Activated T-cell treated with anti-CD3 and anti-CD28 coated beads, Interleukin-2, amount 50 U/mL, for 4 hours (primary cell): ENCODE results near the gene MZT2B. TPM values are rescaled to one million over a fixed set of nuclear protein-coding genes. Genes with fewer than 3 reads are reported as not detected.
"Not testable (repeated sequence)": the region's sequence is repeated elsewhere in the genome, so short reads cannot be mapped to it uniquely, and the experiment has no call there.

Experiments used
- ATAC-seq, 2 donors: fragments of 200-7000 bp; cut with Tn5 transposase; one replicate each; pipeline ENCODE4 v1.10.0; 2021
- DNase-seq: peaks from one replicate; pipeline ENCODE4 v3.0.0-alpha.2; 2020
- H3K27me3 Mint-ChIP-seq: one replicate; pipeline ENCODE4 v1.8.0; 2021; ENCODE audit warnings: low read depth, mixed read lengths
- H3K36me3 Mint-ChIP-seq: one replicate; pipeline ENCODE4 v1.8.0; 2022; ENCODE audit warnings: mixed read lengths; ENCODE audit not compliant: insufficient read depth
- H3K4me1 Mint-ChIP-seq: one replicate; pipeline ENCODE4 v1.8.0; 2021; ENCODE audit warnings: low read depth, mixed read lengths
- H3K4me3 Mint-ChIP-seq: one replicate; pipeline ENCODE4 v1.8.0; 2021; ENCODE audit warnings: mild to moderate bottlenecking, moderate library complexity, mixed read lengths
- H3K9me3 Mint-ChIP-seq: one replicate; pipeline ENCODE4 v1.8.0; 2021; ENCODE audit warnings: mixed read lengths
- total RNA-seq, 3 donors: library from RNA; stranded (reverse); gene quantifications; one replicate each; pipeline ENCODE4 v1.2.1, GENCODE V29; 2021

Gene MZT2B
- total RNA-seq, 3 donors from 2014 or later = 263 to 292 (median 276) TPM

DNA sequence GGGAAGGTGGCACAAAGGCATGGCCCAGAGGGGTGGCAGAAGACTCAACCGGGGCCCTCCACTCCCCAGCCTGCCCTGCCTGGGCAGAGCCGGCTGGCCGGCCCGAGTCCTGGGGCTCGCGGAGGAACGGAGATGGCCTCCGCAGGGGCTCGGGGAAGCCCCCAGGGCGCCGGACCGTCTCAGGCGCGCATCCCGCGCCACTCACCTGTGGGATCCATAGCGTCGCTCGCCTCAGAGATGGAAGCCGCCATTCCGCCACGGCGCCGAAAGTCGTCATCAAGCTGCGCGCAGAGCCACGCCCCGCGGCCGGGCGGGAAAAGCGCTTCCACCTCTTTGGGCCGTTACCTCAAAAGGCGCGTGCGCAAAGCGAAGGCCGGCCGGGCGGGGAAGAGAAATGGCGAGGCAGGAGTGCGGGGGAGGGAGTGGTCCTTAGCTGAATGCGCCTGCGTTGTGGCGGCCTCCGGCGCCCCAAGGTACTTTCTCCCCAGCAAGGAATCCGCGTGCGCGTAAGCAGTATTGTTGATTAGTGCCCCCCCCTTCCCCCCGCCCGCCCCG, 660 bp upstream of the MZT2B start, which contains the start of gene SMPD4:
Gene SMPD4, minus strand, starts transcription at position 278 of the 555 bp plus-strand sequence. CDS start 5,010 bp downstream, outside the sequence.
- peaks cover 21% of the 10 kb centered on the region for H3K4me1 Mint-ChIP-seq
- ATAC-seq (peak; percentile 64 to 73), DNase-seq (peak; percentile 97)
- peaks cover 7% of the 10 kb centered on the region for H3K36me3 Mint-ChIP-seq
- peak within 1 kb of the TSS; percentile 93 for H3K4me3 Mint-ChIP-seq
- H3K9me3 Mint-ChIP-seq = no peaks in the 10 kb centered on the region
- no peaks in the 10 kb centered on the region for H3K27me3 Mint-ChIP-seq

DNA sequence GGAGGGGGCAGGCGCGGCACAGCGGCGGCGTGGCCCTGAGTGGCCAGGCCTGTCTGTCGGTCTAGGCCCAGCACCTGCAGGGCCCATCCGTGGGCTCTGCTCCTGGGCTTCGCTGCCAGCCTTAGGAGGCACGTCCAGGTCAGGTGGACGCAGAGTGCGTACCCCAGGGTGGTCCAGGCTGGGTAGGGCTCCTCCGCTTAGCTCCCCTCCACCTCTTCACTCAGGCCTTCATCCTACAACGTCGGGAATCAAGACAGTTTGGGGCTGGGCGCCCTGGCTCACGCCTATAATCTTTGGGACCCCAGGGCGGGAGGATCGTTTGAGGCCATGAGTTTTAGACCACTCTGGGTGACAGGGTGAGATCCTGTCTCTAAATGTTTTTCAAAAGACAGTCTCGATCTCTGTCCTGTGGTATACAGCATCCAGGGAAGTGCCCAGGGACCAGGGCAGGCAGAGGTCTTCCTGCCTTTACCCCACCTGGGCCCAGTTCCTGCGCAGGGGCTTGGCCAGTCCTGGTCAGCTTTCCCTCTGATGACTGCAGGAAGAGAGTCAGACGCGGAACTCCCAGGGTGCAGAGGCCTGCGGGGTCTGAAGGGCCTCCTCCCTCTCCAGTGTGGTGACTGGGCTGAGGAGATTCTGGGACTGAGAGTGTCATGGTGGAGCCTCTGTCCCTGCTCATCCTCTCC, 907 bp downstream of the MZT2B start:
- H3K4me1 Mint-ChIP-seq = peaks cover 18% of the 10 kb centered on the region
- not testable (repeated sequence) for H3K27me3 Mint-ChIP-seq, H3K9me3 Mint-ChIP-seq, DNase-seq, H3K36me3 Mint-ChIP-seq
- peak overlapping the region; percentile 83 for H3K4me3 Mint-ChIP-seq
- ATAC-seq = peak in 1 of 2 donors; percentile 14

DNA sequence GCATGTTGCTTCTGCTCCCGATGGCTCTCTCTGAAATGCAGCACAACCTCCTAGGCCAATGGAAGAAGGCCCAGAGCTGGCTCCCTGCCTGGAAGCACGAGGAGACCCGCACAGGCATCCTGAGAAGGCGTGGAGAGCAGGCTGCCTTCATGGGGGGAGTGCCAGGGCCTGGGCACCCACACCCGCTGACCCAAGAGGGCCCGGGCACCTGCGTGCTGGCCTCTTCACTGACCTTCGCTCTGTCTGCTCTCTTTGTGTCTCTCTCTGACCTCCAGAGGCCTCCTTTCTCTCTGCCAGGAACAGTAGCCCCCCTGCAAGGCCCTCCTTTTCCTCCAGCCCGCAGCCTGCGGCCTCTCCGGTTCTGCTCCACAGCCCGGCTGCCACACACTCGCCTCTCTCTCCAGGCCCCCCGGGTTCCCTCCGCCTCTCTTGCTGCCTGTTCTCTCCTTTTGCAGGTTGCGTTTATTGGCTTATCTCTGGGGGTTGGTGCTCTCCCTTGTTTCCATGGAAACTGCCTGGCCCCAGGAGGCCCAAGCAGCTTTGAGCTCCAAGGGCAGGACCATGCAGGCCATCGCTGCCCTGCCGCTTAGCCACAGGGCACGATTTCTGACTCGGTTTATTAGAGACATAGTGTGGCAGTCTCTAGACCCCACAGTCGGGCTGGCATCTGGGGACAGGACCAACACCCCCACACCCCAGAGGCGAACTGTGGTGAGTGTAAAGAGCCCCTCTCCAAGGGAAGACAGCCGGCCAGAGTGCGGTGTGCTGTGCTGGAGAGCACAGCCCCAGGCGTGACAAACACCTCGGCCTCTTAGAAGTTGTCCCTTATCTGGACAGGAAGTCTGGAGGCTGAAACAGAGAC, 1.7 kb downstream of the MZT2B start:
- H3K27me3 Mint-ChIP-seq = no peaks in the 10 kb centered on the region
- no peak for ATAC-seq

DNA sequence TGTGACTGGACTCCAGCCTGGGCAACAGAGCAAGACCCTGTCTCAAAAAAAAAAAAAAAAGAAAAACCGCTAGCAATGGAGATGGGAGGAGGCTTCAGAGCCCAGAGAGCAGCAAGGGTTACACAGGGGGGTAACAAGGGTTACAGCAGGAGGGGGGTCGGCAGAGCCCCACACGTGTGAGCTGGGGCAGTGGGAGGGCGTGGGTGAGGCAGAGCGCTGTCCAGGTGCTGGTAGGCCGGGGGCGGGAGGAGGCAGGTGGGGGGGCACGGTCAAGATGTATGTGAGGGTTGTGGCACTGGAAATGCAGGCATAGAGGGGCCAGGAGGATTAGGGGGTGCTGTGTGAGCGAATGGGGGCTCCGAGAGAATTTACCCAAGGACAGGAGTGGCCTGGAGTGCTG, 3.4 kb downstream of the MZT2B start:
- Mint-ChIP-seq H3K4me1 (peaks cover 16% of the 10 kb centered on the region), H3K27me3 (no peaks in the 10 kb centered on the region), H3K9me3 (no peaks in the 10 kb centered on the region), H3K36me3 (peaks cover 3% of the 10 kb centered on the region), H3K4me3 (no peak overlapping the region)
- no peak for ATAC-seq
- no peak for DNase-seq

More for the DNA sequence above, 1.7 kb downstream of the MZT2B start:
- peaks cover 3% of the 10 kb centered on the region for H3K36me3 Mint-ChIP-seq
- no peaks in the 10 kb centered on the region for H3K9me3 Mint-ChIP-seq
- H3K4me3 Mint-ChIP-seq = peak overlapping the region; percentile 83
- DNase-seq = no peak
- peaks cover 18% of the 10 kb centered on the region for H3K4me1 Mint-ChIP-seq

DNA sequence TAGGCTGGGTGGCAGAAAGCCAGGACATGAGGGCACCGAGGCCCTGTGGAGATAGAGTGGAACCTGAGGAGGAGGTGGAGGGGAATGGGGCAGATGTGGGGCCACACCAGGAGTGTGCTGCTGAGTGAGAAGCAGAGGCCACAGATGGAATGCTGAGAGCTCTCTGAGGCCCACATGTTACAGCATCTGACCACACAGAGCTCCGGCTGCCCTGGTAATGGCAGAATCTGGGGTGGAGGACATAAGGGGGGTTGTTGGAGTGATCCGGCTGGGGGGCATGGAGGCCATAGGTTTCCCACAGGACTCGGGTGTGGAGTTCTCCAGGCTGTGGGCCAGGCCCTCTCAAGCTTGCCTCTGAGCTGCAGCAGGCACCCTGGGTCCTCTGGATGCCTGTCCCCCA, 3.8 kb downstream of the MZT2B start:
- Mint-ChIP-seq H3K36me3 (peaks cover 3% of the 10 kb centered on the region), H3K4me1 (peaks cover 14% of the 10 kb centered on the region), H3K27me3 (no peaks in the 10 kb centered on the region), H3K9me3 (no peaks in the 10 kb centered on the region), H3K4me3 (no peak overlapping the region)
- ATAC-seq (no peak), DNase-seq (no peak)

DNA sequence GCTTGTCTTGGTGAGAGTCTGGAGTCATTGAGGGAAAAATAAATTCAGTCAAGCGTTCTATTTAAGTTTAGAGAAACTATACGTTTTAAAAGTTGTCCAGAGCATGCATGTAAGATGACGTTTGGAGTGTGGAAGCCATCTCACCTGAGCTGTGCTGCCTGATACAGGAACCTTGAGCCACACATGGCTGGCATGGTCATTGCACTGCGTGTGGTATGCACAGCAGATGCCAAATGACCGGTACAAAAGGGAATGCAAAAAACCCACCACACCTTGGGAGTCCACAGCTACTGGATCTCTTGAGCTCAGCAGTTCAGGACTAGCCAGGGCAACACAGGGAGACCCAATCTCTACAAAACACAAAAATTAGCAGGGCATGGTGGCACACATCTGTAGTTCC, 4.3 kb downstream of the MZT2B start:
- Mint-ChIP-seq H3K4me1 (peaks cover 12% of the 10 kb centered on the region), H3K9me3 (no peaks in the 10 kb centered on the region), H3K36me3 (peaks cover 4% of the 10 kb centered on the region), H3K27me3 (no peaks in the 10 kb centered on the region), H3K4me3 (no peak overlapping the region)
- ATAC-seq (no peak), DNase-seq (no peak)

DNA sequence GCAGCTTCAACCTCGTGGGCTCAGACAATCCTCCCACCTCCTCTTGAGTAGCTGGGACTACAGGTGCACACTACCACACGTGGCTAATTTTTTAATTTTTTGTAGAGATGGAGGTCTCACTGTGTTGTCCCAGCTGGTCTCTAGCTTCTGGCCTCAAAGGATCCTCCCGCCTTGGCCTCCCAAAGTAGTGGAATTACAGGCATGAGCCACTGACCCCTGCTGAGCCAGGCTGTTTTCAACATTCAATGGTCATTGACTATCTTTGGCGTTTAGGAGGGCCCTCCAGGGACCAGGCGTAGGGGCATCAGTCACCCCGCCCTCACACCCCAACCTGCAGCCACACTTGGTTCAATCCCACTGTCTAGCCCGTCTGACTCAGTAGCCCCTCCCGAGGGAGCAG, 5.2 kb downstream of the MZT2B start:
- Mint-ChIP-seq H3K27me3 (no peaks in the 10 kb centered on the region), H3K9me3 (no peaks in the 10 kb centered on the region), H3K4me3 (no peak overlapping the region), H3K36me3 (peaks cover 4% of the 10 kb centered on the region), H3K4me1 (peaks cover 12% of the 10 kb centered on the region)
- ATAC-seq (no peak), DNase-seq (no peak)

DNA sequence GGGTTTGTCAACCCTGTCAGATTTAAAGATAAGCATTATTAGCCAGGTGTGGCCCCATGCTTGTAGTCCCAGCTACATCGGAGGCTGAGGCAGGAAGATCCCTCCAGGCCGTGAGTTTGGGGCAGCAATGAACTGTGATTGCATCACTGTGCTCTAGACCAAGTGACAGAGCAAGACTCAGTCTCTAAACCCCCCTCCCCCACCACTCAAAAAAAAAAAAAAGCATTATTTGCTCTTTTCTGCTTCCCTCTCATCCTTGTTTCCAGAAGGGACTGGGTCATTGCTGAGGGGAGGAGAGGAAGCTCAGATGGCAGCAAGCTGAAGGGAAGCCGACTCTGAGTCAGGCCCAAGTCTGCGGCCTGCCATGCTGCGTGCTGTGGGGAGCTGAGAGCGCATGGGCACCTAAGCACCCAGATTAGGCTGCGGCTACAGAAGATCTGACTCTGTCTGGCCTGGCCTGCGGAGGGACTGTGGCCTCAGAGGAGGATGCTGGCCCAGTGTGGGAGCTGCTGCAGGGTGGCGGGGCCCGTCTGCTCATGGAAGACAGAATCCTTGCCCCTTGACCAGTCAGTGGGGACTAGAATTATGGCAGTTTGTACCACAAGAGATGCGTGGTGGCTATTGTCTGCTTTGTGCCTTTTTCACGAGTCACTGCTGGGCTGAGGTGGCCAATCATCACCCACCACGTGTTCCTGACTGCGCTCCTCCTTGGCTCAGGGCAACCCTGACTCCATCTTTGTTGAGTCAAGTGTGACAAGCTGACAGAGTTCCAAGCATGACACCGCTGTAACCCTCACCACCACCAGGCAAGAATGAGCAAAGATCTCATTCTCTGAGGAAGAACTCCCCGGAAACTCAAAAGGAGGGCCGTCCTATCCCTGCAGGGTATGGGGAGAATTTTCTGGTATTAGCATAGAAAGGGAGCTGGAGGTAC, 6.1 kb downstream of the MZT2B start:
- H3K4me1 Mint-ChIP-seq = peaks cover 11% of the 10 kb centered on the region
- not testable (repeated sequence) for H3K9me3 Mint-ChIP-seq, H3K36me3 Mint-ChIP-seq, H3K4me3 Mint-ChIP-seq, H3K27me3 Mint-ChIP-seq, ATAC-seq, DNase-seq

DNA sequence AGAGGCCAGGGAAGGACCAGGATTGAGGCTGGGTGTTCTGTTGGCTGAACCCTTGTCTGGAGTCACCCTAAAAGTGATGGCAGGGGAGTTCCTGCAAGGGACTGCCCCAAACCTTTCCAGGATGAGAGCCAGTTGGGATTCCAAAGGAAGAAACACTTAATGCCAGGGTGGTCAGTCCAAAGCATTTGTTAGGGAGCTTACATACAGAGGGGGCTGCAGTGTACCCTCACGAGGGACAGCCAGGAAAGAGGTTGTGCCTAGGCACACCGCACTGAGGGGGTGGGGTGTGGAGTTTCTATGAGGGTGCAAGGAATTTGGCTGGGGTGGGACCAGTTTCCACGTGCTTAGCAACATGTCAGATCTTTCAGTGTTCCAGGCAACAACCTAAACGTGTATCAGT, 6.9 kb downstream of the MZT2B start:
- not testable (repeated sequence) for H3K27me3 Mint-ChIP-seq, ATAC-seq, DNase-seq, H3K36me3 Mint-ChIP-seq, H3K9me3 Mint-ChIP-seq, H3K4me1 Mint-ChIP-seq, H3K4me3 Mint-ChIP-seq

DNA sequence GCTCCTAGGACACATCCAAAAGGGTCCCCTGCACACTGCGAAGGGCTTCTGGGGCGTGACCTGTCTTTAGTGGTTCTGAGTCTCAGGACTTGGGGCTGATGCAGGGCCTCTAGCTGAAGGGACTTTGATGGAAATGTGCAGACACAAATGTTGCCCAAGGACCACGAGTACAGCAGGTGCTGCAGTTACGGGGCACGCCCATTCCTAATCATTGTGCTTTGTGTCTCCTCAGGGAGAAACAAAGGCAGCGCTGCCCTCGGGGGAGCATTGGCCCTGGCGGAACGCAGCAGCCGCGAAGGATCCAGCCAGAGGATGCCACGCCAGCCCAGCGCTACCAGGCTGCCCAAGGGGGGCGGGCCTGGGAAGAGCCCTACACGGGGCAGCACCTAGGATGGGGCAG, 8.2 kb downstream of the MZT2B start:
- Mint-ChIP-seq H3K27me3 (no peaks in the 10 kb centered on the region), H3K4me1 (peaks cover 2% of the 10 kb centered on the region), H3K36me3 (peaks cover 2% of the 10 kb centered on the region), H3K4me3 (no peak overlapping the region), H3K9me3 (no peaks in the 10 kb centered on the region)
- ATAC-seq (no peak), DNase-seq (no peak)

DNA sequence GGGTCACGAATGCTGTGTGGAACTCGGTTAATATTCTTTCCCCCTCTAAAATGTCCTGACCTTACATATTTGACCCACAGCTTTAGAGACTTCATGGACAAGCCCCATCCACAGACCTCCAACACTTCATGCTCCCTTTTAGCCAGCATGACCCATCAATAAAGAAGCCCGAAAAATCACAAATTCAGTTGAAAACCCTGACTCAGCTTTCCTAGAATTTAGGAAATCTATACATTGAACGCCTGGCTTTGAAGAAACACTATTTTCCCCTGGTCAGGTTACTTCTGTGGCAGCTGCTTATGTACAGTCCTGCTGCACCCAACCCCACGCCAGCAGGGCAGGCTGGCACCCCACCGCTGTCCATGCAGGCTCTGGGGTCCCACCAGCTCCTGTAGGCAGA, 9.3 kb downstream of the MZT2B start:
- H3K4me3 Mint-ChIP-seq, H3K36me3 Mint-ChIP-seq, H3K27me3 Mint-ChIP-seq, H3K4me1 Mint-ChIP-seq, DNase-seq, ATAC-seq, H3K9me3 Mint-ChIP-seq: not testable (repeated sequence)

DNA sequence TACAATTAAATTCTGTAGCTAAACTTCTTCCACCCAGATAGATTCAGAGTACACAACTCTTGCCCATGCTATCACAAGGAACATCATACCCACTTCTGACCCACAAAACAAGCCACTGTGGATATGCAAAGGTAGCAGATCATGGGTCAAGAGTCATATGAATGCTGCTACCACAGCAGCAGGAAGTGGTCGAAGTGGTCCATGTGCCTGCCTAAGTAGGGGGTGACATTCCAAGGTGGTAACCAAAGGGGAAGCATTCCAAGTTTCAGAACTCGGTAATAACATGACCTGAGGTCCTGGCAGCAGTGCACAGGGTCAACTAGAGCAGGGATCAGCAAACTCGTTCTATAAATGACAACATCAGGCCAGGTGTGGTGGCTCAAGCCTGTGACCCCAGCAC, 10.4 kb downstream of the MZT2B start:
- H3K4me3 Mint-ChIP-seq, DNase-seq, H3K27me3 Mint-ChIP-seq, H3K9me3 Mint-ChIP-seq, H3K4me1 Mint-ChIP-seq, ATAC-seq, H3K36me3 Mint-ChIP-seq: not testable (repeated sequence)

DNA sequence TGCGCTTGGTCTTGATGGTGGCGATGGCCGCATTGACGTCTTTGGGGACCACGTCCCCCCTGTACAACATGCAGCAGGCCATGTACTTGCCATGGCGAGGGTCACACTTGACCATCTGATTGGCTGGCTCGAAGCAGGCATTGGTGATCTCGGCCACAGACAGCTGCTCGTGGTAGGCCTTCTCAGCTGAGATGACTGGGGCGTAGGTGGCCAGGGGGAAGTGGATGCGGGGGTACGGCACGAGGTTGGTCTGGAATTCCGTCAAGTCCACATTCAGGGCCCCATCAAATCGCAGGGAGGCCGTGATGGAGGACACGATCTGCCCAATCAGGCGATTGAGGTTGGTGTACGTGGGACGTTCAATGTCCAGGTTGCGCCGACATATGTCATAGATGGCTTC, 11.8 kb downstream of the MZT2B start:
- not testable (repeated sequence) for H3K36me3 Mint-ChIP-seq, H3K4me3 Mint-ChIP-seq, H3K27me3 Mint-ChIP-seq, H3K9me3 Mint-ChIP-seq, H3K4me1 Mint-ChIP-seq, ATAC-seq, DNase-seq

DNA sequence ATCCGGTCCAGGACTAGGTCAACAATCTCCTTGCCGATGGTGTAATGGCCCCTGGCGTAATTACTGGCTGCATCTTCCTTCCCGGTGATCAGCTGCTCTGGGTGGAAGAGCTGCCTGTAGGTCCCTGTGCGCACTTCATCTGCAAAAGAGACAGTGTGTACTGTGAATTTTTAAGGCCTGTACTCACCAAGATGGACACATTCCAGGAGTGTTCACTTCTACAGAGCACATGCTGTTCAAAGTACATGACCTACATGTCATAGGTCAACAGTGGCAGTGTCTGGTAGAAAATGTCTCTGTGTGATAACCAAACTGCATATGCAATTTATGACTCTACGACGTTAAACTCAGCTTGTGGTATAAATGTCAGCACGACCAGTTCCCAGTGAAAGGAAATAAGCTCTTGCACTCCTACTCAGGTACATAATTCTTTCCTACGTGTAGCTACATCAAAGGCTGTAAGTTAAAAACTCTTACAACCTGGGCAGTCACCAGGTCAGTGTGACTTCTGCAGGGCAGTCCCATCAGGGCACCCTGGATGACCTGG, 13.1 kb downstream of the MZT2B start:
- H3K9me3 Mint-ChIP-seq, H3K36me3 Mint-ChIP-seq, H3K4me1 Mint-ChIP-seq, H3K4me3 Mint-ChIP-seq, ATAC-seq, H3K27me3 Mint-ChIP-seq, DNase-seq: not testable (repeated sequence)
